ENCODE measurements around the gene ARHGEF17. TPM values are rescaled to one million over a fixed set of nuclear protein-coding genes. Genes with fewer than 3 reads are reported as not detected.
A peak's percentile ranks its signal among the peaks of the same experiment; 100 is the strongest.

ARHGEF17 gene
- total RNA-seq, 1 donor from 2014 or later, result 104 TPM

DNA sequence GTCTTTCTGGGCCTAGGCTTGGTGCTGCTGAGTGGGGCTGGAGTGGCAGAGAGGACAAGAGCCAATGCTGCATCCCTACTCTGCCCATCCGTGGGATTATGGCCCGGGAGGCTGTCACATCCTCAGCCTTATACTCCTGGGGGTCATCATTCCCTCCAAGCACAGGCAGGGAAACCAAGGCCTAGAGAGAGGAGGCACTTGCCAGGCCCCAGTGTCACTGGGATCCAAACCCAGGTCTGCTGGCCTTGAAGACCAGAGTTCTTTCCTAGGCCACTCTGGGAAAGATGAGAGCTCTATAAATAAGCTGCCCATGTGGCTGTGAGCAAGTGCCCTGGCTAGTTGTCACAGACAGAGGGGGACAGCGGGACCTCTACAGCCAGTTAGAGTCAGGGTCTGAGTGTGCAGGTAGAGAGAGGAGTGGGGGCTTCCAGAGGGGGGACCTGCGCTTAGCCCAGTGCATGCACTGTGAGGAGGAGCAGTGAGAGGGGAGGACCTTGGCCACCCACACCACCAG lies 72.9 kb downstream of the ARHGEF17 start:
- no peaks in the 10 kb centered on the region for H3K9me3 Mint-ChIP-seq (ENCODE audit: unreplicated experiment)
- TF ChIP-seq CTCF (IDR thresholded peaks at IDR 0.05), result no peak
- no peaks in the 10 kb centered on the region for H3K36me3 Mint-ChIP-seq (ENCODE audit: unreplicated experiment)
- peaks cover 50% of the 10 kb centered on the region for H3K4me1 Mint-ChIP-seq (ENCODE audit: unreplicated experiment)
- no peak overlapping the region for H3K27ac Mint-ChIP-seq (ENCODE audit: unreplicated experiment)
- no peaks in the 10 kb centered on the region for H3K27me3 Mint-ChIP-seq (ENCODE audit: unreplicated experiment)
- DNase-seq (ENCODE audit: extremely low spot score, unreplicated experiment), result no peak
- H3K4me3 Mint-ChIP-seq (ENCODE audit: unreplicated experiment), result no peak overlapping the region

GRCh38 chr11:73381589-73381988 lies 73.5 kb downstream of the ARHGEF17 start:
- no peak for TF ChIP-seq CTCF (IDR thresholded peaks at IDR 0.05)
- Mint-ChIP-seq H3K36me3 (ENCODE audit: unreplicated experiment) (no peaks in the 10 kb centered on the region), H3K4me1 (ENCODE audit: unreplicated experiment) (peaks cover 57% of the 10 kb centered on the region), H3K4me3 (ENCODE audit: unreplicated experiment) (no peak overlapping the region), H3K27ac (ENCODE audit: unreplicated experiment) (no peak overlapping the region), H3K27me3 (ENCODE audit: unreplicated experiment) (no peaks in the 10 kb centered on the region), H3K9me3 (ENCODE audit: unreplicated experiment) (no peaks in the 10 kb centered on the region)
- no peak for DNase-seq (ENCODE audit: extremely low spot score, unreplicated experiment)

DNA sequence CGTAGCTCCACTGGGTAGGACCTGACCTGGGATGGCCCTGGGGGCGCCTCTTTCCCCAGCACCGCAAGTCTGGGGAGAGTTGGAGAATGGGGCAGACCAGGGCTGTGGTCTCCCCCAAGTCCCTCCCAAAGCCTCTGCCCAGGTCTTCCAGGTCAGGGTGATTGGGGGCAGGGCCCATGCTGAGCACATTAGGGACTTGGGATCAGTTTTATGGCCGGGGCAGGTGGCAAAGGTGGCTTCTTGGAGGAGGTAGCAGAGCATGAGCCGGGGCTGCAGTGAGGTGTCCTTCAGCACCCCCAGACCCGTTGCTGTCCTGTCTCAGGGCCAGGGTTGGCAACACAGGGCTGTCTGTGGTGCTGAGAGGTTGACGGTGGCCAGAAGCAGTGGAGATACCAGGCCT lies 74.1 kb downstream of the ARHGEF17 start:
- Mint-ChIP-seq H3K27ac (ENCODE audit: unreplicated experiment) (no peak overlapping the region), H3K27me3 (ENCODE audit: unreplicated experiment) (no peaks in the 10 kb centered on the region), H3K4me3 (ENCODE audit: unreplicated experiment) (no peak overlapping the region), H3K36me3 (ENCODE audit: unreplicated experiment) (no peaks in the 10 kb centered on the region), H3K4me1 (ENCODE audit: unreplicated experiment) (peaks cover 58% of the 10 kb centered on the region), H3K9me3 (ENCODE audit: unreplicated experiment) (no peaks in the 10 kb centered on the region)
- no peak for DNase-seq (ENCODE audit: extremely low spot score, unreplicated experiment)
- TF ChIP-seq CTCF (IDR thresholded peaks at IDR 0.05), result no peak

GRCh38 chr11:73382747-73383146 lies 74.7 kb downstream of the ARHGEF17 start:
- no peaks in the 10 kb centered on the region for H3K27me3 Mint-ChIP-seq (ENCODE audit: unreplicated experiment)
- H3K27ac Mint-ChIP-seq (ENCODE audit: unreplicated experiment), result peak overlapping the region; percentile 57
- peaks cover 58% of the 10 kb centered on the region for H3K4me1 Mint-ChIP-seq (ENCODE audit: unreplicated experiment)
- H3K9me3 Mint-ChIP-seq (ENCODE audit: unreplicated experiment), result no peaks in the 10 kb centered on the region
- no peak for TF ChIP-seq CTCF (IDR thresholded peaks at IDR 0.05)
- H3K4me3 Mint-ChIP-seq (ENCODE audit: unreplicated experiment), result no peak overlapping the region
- H3K36me3 Mint-ChIP-seq (ENCODE audit: unreplicated experiment), result no peaks in the 10 kb centered on the region
- no peak for DNase-seq (ENCODE audit: extremely low spot score, unreplicated experiment)

GRCh38 chr11:73383249-73384124 lies 75.4 kb downstream of the ARHGEF17 start:
- H3K9me3 Mint-ChIP-seq (ENCODE audit: unreplicated experiment), result no peaks in the 10 kb centered on the region
- no peaks in the 10 kb centered on the region for H3K27me3 Mint-ChIP-seq (ENCODE audit: unreplicated experiment)
- no peaks in the 10 kb centered on the region for H3K36me3 Mint-ChIP-seq (ENCODE audit: unreplicated experiment)
- peaks cover 59% of the 10 kb centered on the region for H3K4me1 Mint-ChIP-seq (ENCODE audit: unreplicated experiment)
- no peak overlapping the region for H3K4me3 Mint-ChIP-seq (ENCODE audit: unreplicated experiment)
- H3K27ac Mint-ChIP-seq (ENCODE audit: unreplicated experiment), result peak overlapping the region; percentile 57
- DNase-seq (ENCODE audit: extremely low spot score, unreplicated experiment), result no peak
- no peak for TF ChIP-seq CTCF (IDR thresholded peaks at IDR 0.05)
